Amniotic stem cell (primary cell): ENCODE data around the gene FHIT.

Experiments
- DNase-seq: peaks from one replicate; lab custom pipeline; 2025; lab: John Stamatoyannopoulos, UW

The FHIT gene

GRCh38 chr3:59877263-59878037 is 1373.8 kb downstream of the FHIT start:
- DNase-seq: no peak

- DNase-seq: no peak
Observed at GRCh38 chr3:59876533-59877062, 1374.7 kb downstream of the FHIT start.

GRCh38 chr3:59873576-59874230 is 1377.5 kb downstream of the FHIT start:
- DNase-seq: no peak

- DNase-seq: no peak
Observed at GRCh38 chr3:59872128-59872527, 1379.1 kb downstream of the FHIT start.

- no peak for DNase-seq
Observed at GRCh38 chr3:59867185-59868002, 1383.9 kb downstream of the FHIT start.

- no peak for DNase-seq
Observed at GRCh38 chr3:59866076-59866475, 1385.2 kb downstream of the FHIT start.

- DNase-seq: no peak
Observed at GRCh38 chr3:59865351-59865750, 1385.9 kb downstream of the FHIT start.

- DNase-seq: no peak
Observed at GRCh38 chr3:59862686-59863085, 1388.6 kb downstream of the FHIT start.

GRCh38 chr3:59857589-59858346 is 1393.5 kb downstream of the FHIT start:
- DNase-seq: peak; percentile 67

- no peak for DNase-seq
Observed at GRCh38 chr3:59856934-59857460, 1394.3 kb downstream of the FHIT start.

GRCh38 chr3:59854061-59854709 is 1397.1 kb downstream of the FHIT start:
- no peak for DNase-seq

GRCh38 chr3:59850417-59850816 is 1400.8 kb downstream of the FHIT start:
- DNase-seq: no peak

GRCh38 chr3:59845386-59845785 is 1405.9 kb downstream of the FHIT start:
- DNase-seq: no peak

- DNase-seq: no peak
Observed at GRCh38 chr3:59843821-59844220, 1407.4 kb downstream of the FHIT start.

GRCh38 chr3:59839810-59840515 is 1411.3 kb downstream of the FHIT start:
- no peak for DNase-seq

GRCh38 chr3:59839283-59839682 is 1412.0 kb downstream of the FHIT start:
- no peak for DNase-seq

GRCh38 chr3:59836531-59836930 is 1414.7 kb downstream of the FHIT start:
- DNase-seq: no peak

- no peak for DNase-seq
Observed at GRCh38 chr3:59832702-59833101, 1418.5 kb downstream of the FHIT start.

GRCh38 chr3:59832241-59832640 is 1419.0 kb downstream of the FHIT start:
- DNase-seq: no peak

GRCh38 chr3:59831394-59831793 is 1419.9 kb downstream of the FHIT start:
- DNase-seq: no peak
